Measurements from ENCODE around the gene SMARCE1. TPM values are rescaled to one million over a fixed set of nuclear protein-coding genes. Genes with fewer than 3 reads are reported as not detected.
"Not testable (repeated sequence)": the region's sequence is repeated elsewhere in the genome, so short reads cannot be mapped to it uniquely, and the experiment has no call there.

Gene SMARCE1
- total RNA-seq, 8 experiments from 2014 or later: 81.3 to 216 (median 133) TPM

GRCh38 chr17:40602445-40603443 lies 44.9 kb downstream of the SMARCE1 start:
- ATAC-seq (replicated peaks in 6 of 8): no peak
- Histone ChIP-seq H3K4me1 (replicated peaks in 1 of 2) (no peaks in the 10 kb centered on the region), H3K27ac (no peak overlapping the region), H3K4me3 (no peak overlapping the region)
- in situ Hi-C loops (cut with MboI; ENCODE audit: low pct_unique_long_range_greater_than_20kb in 2 of 9, low sequenced_read_pairs in 9 of 9, unreplicated experiment in 9 of 9): loop anchor here in 4 of 9 experiments (25.0 kb wide), 2 partner anchors 185 to 1060 kb away; partner anchors contain the start of genes KRT27 (in 1 of the 4) and KRT28 (in 1 of the 4)
- WGBS, 10 experiments: 59 to 100% (median 87%) methylated on average over 2 to 21 of the region's 22 CpGs; no CpG with 5 or more reads in 1 of the 10 experiments

GRCh38 chr17:40600486-40601046 lies 47.1 kb downstream of the SMARCE1 start:
- in situ Hi-C loops (cut with MboI; ENCODE audit: low pct_unique_long_range_greater_than_20kb in 2 of 9, low sequenced_read_pairs in 9 of 9, unreplicated experiment in 9 of 9): loop anchor here in 4 of 9 experiments (25.0 kb wide), 2 partner anchors 187 to 1062 kb away; partner anchors contain the start of genes KRT27 (in 1 of the 4) and KRT28 (in 1 of the 4)
- ATAC-seq (replicated peaks in 6 of 8): no peak
- H3K4me1 ChIP-seq (replicated peaks in 1 of 2): no peaks in the 10 kb centered on the region
- WGBS, 10 experiments: 10 to 97% (median 69%) methylated on average over 1 to 8 of the region's 8 CpGs; no CpG with 5 or more reads in 1 of the 10 experiments
- no peak overlapping the region for H3K27ac ChIP-seq
- H3K4me3 ChIP-seq: no peak overlapping the region

- Histone ChIP-seq H3K4me3 (no peak overlapping the region), H3K27ac (no peak overlapping the region), H3K4me1 (replicated peaks in 1 of 2) (no peaks in the 10 kb centered on the region)
- ATAC-seq (replicated peaks in 6 of 8): no peak
- WGBS, 10 experiments: 23 to 93% (median 67%) methylated on average over 3 to 6 of the region's 7 CpGs; no CpG with 5 or more reads in 3 of the 10 experiments
- in situ Hi-C loops (cut with MboI; ENCODE audit: low pct_unique_long_range_greater_than_20kb in 2 of 9, low sequenced_read_pairs in 9 of 9, unreplicated experiment in 9 of 9): no loop called here
Measured at GRCh38 chr17:40599468-40599763, 48.2 kb downstream of the SMARCE1 start.

DNA sequence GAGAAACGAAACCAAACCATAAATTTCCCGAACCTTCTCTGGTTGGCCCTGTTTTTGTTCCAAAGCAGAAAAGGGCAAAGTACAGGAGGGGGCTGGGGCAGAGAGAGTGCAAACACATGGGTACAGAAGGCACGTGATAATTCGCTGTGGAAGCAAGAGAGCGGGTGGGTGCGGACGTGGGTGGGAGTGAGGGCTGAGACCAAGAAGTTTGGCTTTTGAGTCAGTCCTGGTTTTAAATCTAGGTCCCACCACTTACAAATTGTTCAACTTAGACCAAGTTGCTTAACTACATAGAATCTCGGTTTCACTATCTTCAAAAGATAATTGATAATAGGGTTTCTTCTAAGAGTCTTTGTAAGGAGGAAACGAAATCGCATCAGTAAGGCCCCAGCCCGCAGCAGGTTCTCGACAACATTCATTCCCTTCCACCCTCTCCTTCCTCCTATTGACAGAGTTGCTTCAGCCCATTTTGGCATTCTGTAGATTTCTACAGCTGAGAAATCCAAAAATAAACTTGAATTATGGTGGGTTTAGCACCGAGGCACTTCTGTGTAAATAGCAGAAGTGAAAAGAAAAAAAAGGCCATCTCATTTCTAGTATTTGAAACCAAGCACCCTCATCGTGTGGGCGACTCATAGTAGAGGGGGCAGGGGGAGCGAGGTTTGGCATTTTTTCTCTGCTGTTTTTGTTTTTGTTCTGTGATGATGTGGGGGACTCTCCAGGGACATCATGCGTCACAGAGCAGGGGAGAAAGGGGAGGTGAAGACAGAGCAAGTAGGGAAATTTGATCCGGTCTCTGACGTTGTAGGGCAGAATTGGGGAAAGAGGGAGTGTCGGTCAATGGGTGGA lies 48.8 kb downstream of the SMARCE1 start:
- ATAC-seq (replicated peaks in 6 of 8): peak in 1 of 8 experiments; percentile 82
- WGBS, 10 experiments: 35 to 89% (median 76%) methylated on average over 4 to 16 of the region's 20 CpGs; no CpG with 5 or more reads in 2 of the 10 experiments

DNA sequence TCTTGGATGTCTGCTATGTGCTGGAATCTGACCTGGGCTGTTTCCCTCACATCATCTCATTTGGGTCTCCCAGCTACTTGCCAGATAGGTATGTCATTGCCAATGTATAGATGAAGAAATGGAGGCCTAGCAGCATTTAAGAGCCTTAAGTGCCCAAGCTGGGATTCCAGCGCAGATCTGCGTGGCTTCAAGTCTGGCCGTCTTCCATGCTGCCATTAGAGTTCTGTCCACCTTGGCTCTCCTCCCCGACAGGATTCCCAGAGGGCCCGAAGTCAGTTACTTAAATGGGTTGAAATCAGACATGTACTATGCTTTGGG lies 49.4 kb downstream of the SMARCE1 start:
- Histone ChIP-seq H3K4me1 (replicated peaks in 1 of 2) (no peaks in the 10 kb centered on the region), H3K4me3 (no peak overlapping the region), H3K27ac (no peak overlapping the region)
- in situ Hi-C loops (cut with MboI; ENCODE audit: low pct_unique_long_range_greater_than_20kb in 2 of 9, low sequenced_read_pairs in 9 of 9, unreplicated experiment in 9 of 9): no loop called here
- no peak for ATAC-seq (replicated peaks in 6 of 8)
- WGBS, 10 experiments: 49 to 93% (median 78%) methylated on average over 3 to 5 of the region's 5 CpGs; no CpG with 5 or more reads in 4 of the 10 experiments

More for the DNA sequence above, 48.8 kb downstream of the SMARCE1 start:
- Histone ChIP-seq H3K4me3 (no peak overlapping the region), H3K27ac (no peak overlapping the region), H3K4me1 (replicated peaks in 1 of 2) (no peaks in the 10 kb centered on the region)
- in situ Hi-C loops (cut with MboI; ENCODE audit: low pct_unique_long_range_greater_than_20kb in 2 of 9, low sequenced_read_pairs in 9 of 9, unreplicated experiment in 9 of 9): no loop called here

GRCh38 chr17:40597556-40598300 lies 49.9 kb downstream of the SMARCE1 start:
- H3K4me1 ChIP-seq (replicated peaks in 1 of 2): no peaks in the 10 kb centered on the region
- no peak overlapping the region for H3K27ac ChIP-seq
- WGBS, 10 experiments: 65 to 84% (median 80%) methylated on average over 2 to 9 of the region's 9 CpGs; no CpG with 5 or more reads in 2 of the 10 experiments
- H3K4me3 ChIP-seq: no peak overlapping the region
- in situ Hi-C loops (cut with MboI; ENCODE audit: low pct_unique_long_range_greater_than_20kb in 2 of 9, low sequenced_read_pairs in 9 of 9, unreplicated experiment in 9 of 9): no loop called here
- no peak for ATAC-seq (replicated peaks in 6 of 8)

- Histone ChIP-seq H3K4me3 (no peak overlapping the region), H3K4me1 (replicated peaks in 1 of 2) (no peaks in the 10 kb centered on the region), H3K27ac (no peak overlapping the region)
- 70 to 100% (median 86%) methylated on average over 1 to 3 of the region's 3 CpGs; no CpG with 5 or more reads in 3 of the 10 experiments for WGBS, 10 experiments
- no peak for ATAC-seq (replicated peaks in 6 of 8)
- in situ Hi-C loops (cut with MboI; ENCODE audit: low pct_unique_long_range_greater_than_20kb in 2 of 9, low sequenced_read_pairs in 9 of 9, unreplicated experiment in 9 of 9): no loop called here
Measured at GRCh38 chr17:40597156-40597555, 50.5 kb downstream of the SMARCE1 start.

GRCh38 chr17:40596261-40596919 lies 51.2 kb downstream of the SMARCE1 start:
- WGBS, 10 experiments: 18 to 92% (median 74%) methylated on average over 2 to 5 of the region's 7 CpGs
- H3K27ac ChIP-seq: no peak overlapping the region
- in situ Hi-C loops (cut with MboI; ENCODE audit: low pct_unique_long_range_greater_than_20kb in 2 of 9, low sequenced_read_pairs in 9 of 9, unreplicated experiment in 9 of 9): no loop called here
- no peaks in the 10 kb centered on the region for H3K4me1 ChIP-seq (replicated peaks in 1 of 2)
- peak in 4 of 8 experiments; percentile 28 to 52 (median 47) for ATAC-seq (replicated peaks in 6 of 8)
- no peak overlapping the region for H3K4me3 ChIP-seq

DNA sequence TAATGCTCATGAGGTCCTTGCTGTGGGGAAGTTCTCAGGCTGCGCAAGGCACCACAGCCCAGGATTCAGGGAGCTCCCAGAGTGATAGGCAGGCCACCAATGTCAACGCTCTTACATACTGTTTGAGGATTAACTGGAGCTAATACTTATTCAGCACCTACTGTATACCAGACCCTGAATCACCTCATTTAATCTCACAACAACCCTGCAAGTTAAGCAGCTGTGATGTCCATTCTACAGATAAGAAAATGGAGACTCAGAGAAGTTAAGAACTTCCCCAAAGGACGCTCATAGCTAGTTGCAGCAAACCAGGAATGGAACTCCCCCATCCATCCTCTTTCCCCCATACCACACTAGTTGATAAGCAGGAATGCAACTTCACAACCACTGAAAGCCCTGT lies 56.9 kb downstream of the SMARCE1 start:
- Histone ChIP-seq H3K4me1 (replicated peaks in 1 of 2) (no peaks in the 10 kb centered on the region), H3K27ac (no peak overlapping the region), H3K4me3 (no peak overlapping the region)
- 20 to 100% (median 63%) methylated on average over 1 to 3 of the region's 3 CpGs; no CpG with 5 or more reads in 4 of the 10 experiments for WGBS, 10 experiments
- ATAC-seq (replicated peaks in 6 of 8): no peak
- in situ Hi-C loops (cut with MboI; ENCODE audit: low pct_unique_long_range_greater_than_20kb in 2 of 9, low sequenced_read_pairs in 9 of 9, unreplicated experiment in 9 of 9): no loop called here

GRCh38 chr17:40588552-40588951 lies 59.1 kb downstream of the SMARCE1 start:
- no peaks in the 10 kb centered on the region for H3K4me1 ChIP-seq (replicated peaks in 1 of 2)
- 50 to 83% (median 60%) methylated on average over 1 to 2 of the region's 2 CpGs; no CpG with 5 or more reads in 5 of the 10 experiments for WGBS, 10 experiments
- no peak overlapping the region for H3K27ac ChIP-seq
- in situ Hi-C loops (cut with MboI; ENCODE audit: low pct_unique_long_range_greater_than_20kb in 2 of 9, low sequenced_read_pairs in 9 of 9, unreplicated experiment in 9 of 9): no loop called here
- no peak overlapping the region for H3K4me3 ChIP-seq
- ATAC-seq (replicated peaks in 6 of 8): no peak

DNA sequence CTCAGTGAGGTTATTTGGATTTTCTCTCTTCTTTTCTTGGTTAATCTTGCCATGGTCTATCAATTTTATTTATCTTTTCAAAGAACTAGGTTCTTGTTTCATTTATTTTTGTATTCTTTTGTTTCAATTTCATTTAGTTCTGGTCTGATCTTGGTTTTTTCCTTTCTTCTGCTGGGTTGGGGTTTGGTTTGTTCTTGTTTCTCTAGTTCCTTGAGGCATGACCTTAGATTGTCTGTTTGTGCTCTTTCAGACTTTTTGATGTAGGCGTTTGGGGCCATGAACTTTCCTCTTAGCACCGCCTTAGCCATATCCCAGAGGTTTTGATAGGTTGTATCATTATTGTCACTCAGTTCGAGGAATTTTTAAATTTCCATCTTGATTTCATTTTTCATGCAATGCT lies 61.4 kb downstream of the SMARCE1 start:
- ATAC-seq (replicated peaks in 6 of 8); in situ Hi-C loops (cut with MboI; ENCODE audit: low pct_unique_long_range_greater_than_20kb in 2 of 9, low sequenced_read_pairs in 9 of 9, unreplicated experiment in 9 of 9); H3K4me1 ChIP-seq (replicated peaks in 1 of 2); H3K27ac ChIP-seq; H3K4me3 ChIP-seq: not testable (repeated sequence)
- 26 to 77% (median 58%) methylated on average over 1 to 3 of the region's 3 CpGs; no CpG with 5 or more reads in 1 of the 10 experiments for WGBS, 10 experiments

DNA sequence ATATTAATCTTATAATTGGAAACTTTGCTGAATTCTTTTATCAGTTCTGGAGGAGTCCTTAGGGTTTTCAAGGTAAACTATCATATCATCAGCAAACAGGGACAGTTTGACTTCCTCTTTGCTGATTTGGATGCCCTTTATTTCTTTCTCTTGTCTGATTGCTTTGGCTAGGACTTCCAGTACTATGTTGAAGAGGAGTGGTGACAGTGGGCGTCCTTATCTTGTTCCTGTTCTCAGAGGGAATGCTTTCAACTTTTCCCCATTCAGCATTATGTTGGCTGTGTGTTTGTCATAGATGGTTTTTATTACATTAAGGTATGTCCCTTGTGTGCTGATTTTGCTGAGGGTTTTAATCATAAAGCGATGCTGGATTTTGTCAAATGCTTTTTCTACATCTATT lies 62.7 kb downstream of the SMARCE1 start:
- H3K4me1 ChIP-seq (replicated peaks in 1 of 2); H3K4me3 ChIP-seq; in situ Hi-C loops (cut with MboI; ENCODE audit: low pct_unique_long_range_greater_than_20kb in 2 of 9, low sequenced_read_pairs in 9 of 9, unreplicated experiment in 9 of 9); H3K27ac ChIP-seq; ATAC-seq (replicated peaks in 6 of 8): not testable (repeated sequence)
- 0 to 92% (median 69%) methylated on average over 1 to 2 of the region's 2 CpGs; no CpG with 5 or more reads in 5 of the 10 experiments for WGBS, 10 experiments

Measured in motor neuron (in vitro differentiated cells).